Measurements from ENCODE around the gene DIAPH3. TPM values are rescaled to one million over a fixed set of nuclear protein-coding genes. Genes with fewer than 3 reads are reported as not detected.

The DIAPH3 gene
- polyA plus RNA-seq, 3 donors, result 0.04 to 0.09 TPM; not detected in 1

DNA sequence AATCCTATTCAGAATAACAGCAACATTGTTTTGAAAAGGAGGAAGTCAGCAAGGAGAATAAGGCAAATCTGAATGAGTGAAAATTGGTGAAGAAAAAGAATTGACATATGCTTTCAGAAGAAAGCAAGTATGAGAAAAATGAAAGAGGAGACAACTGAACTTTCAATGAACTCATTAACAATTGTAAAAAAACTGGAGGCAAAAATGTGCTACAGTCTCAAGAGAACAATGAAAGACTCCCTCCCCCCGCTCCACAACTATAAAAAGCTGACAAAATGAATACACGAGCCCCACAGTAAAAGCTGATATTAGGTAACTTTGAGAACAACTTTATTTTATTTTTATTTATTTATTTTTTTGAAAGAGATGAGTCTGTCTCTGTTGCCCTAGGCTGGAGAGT lies 373.1 kb downstream of the DIAPH3 start:
- Histone ChIP-seq H3K9me3 (replicated peaks in 1 of 2; ENCODE audit: control insufficient read depth in 1 of 2, insufficient read depth in 1 of 2, low read length in 2 of 2) (no peaks in the 10 kb centered on the region), H4K20me1 (ENCODE audit: insufficient read depth, low read length) (no peaks in the 10 kb centered on the region), H3K27ac (ENCODE audit: low read depth in 1 of 2, low read length in 2 of 2) (no peak overlapping the region), H3K4me2 (replicated peaks; ENCODE audit: extremely low read depth, low read length, poor library complexity, severe bottlenecking) (no peak overlapping the region), H2AFZ (ENCODE audit: insufficient read depth, low read depth, low read length, poor library complexity, severe bottlenecking) (no peak overlapping the region), H3K9ac (ENCODE audit: insufficient read depth, low read length, poor library complexity, severe bottlenecking) (no peak overlapping the region), H3K4me1 (ENCODE audit: control insufficient read depth in 1 of 2, insufficient read depth in 2 of 2, low read length in 2 of 2) (no peaks in the 10 kb centered on the region), H3K36me3 (replicated peaks in 1 of 2; ENCODE audit: control insufficient read depth in 1 of 2, insufficient read depth in 2 of 2, low read length in 2 of 2) (no peaks in the 10 kb centered on the region), H3K27me3 (ENCODE audit: control insufficient read depth in 2 of 2, insufficient read depth in 2 of 2, low read length in 2 of 2) (no peaks in the 10 kb centered on the region), H3K79me2 (ENCODE audit: insufficient read depth, low read length) (no peaks in the 10 kb centered on the region), H3K4me3 (replicated peaks in 1 of 3; ENCODE audit: low read depth in 2 of 3, low read length in 3 of 3) (no peak overlapping the region)
- peaks cover 0 to 3% (median 0%) of the 10 kb centered on the region in 7 donors for H3K9me3 Mint-ChIP-seq
- TF ChIP-seq, protein P1, sequence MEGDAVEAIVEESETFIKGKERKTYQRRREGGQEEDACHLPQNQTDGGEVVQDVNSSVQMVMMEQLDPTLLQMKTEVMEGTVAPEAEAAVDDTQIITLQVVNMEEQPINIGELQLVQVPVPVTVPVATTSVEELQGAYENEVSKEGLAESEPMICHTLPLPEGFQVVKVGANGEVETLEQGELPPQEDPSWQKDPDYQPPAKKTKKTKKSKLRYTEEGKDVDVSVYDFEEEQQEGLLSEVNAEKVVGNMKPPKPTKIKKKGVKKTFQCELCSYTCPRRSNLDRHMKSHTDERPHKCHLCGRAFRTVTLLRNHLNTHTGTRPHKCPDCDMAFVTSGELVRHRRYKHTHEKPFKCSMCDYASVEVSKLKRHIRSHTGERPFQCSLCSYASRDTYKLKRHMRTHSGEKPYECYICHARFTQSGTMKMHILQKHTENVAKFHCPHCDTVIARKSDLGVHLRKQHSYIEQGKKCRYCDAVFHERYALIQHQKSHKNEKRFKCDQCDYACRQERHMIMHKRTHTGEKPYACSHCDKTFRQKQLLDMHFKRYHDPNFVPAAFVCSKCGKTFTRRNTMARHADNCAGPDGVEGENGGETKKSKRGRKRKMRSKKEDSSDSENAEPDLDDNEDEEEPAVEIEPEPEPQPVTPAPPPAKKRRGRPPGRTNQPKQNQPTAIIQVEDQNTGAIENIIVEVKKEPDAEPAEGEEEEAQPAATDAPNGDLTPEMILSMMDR (IDR thresholded peaks at IDR 0.05), result no peak
- intact Hi-C loops (cut with micrococcal nuclease), result no loop called here
- no peaks in the 10 kb centered on the region for H3K36me3 Mint-ChIP-seq
- no peaks in the 10 kb centered on the region for H3K27me3 Mint-ChIP-seq (ENCODE audit: low read depth in 3 of 3)
- H3K4me3 Mint-ChIP-seq, result no peak overlapping the region
- DNase-seq, result no peak
- no peak overlapping the region for H3K27ac Mint-ChIP-seq
- H3K4me1 Mint-ChIP-seq, result no peaks in the 10 kb centered on the region
- no CpG with 5 or more reads among the region's 2 CpGs for WGBS (ENCODE audit: insufficient coverage)

DNA sequence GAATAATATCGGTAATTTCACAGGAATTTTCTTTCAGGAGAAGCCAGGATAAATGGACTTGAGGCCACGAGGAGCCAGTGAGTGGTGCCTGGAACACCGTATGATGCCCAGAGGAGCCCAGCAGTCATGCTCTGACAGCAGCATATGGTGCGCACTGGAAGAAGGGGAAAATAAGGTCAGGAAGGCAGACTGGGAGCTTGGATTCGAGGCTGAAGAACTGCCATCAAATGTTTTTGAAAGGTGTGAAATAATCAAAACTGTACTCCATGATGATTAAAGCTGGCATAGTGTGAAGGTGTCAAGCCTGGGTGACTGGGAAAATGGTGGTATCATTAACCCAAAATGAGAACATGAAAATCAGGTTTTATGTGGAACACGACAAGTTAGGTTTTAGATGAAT lies 374.2 kb downstream of the DIAPH3 start:
- H3K9me3 Mint-ChIP-seq, result no peaks in the 10 kb centered on the region
- no peak for DNase-seq
- Histone ChIP-seq H3K27me3 (ENCODE audit: control insufficient read depth in 2 of 2, insufficient read depth in 2 of 2, low read length in 2 of 2) (no peaks in the 10 kb centered on the region), H3K27ac (ENCODE audit: low read depth in 1 of 2, low read length in 2 of 2) (no peak overlapping the region), H3K9me3 (replicated peaks in 1 of 2; ENCODE audit: control insufficient read depth in 1 of 2, insufficient read depth in 1 of 2, low read length in 2 of 2) (no peaks in the 10 kb centered on the region), H2AFZ (ENCODE audit: insufficient read depth, low read depth, low read length, poor library complexity, severe bottlenecking) (no peak overlapping the region), H3K4me1 (ENCODE audit: control insufficient read depth in 1 of 2, insufficient read depth in 2 of 2, low read length in 2 of 2) (no peaks in the 10 kb centered on the region), H3K4me3 (replicated peaks in 1 of 3; ENCODE audit: low read depth in 2 of 3, low read length in 3 of 3) (no peak overlapping the region), H3K79me2 (ENCODE audit: insufficient read depth, low read length) (no peaks in the 10 kb centered on the region), H4K20me1 (ENCODE audit: insufficient read depth, low read length) (no peaks in the 10 kb centered on the region), H3K4me2 (replicated peaks; ENCODE audit: extremely low read depth, low read length, poor library complexity, severe bottlenecking) (no peak overlapping the region), H3K36me3 (replicated peaks in 1 of 2; ENCODE audit: control insufficient read depth in 1 of 2, insufficient read depth in 2 of 2, low read length in 2 of 2) (no peaks in the 10 kb centered on the region), H3K9ac (ENCODE audit: insufficient read depth, low read length, poor library complexity, severe bottlenecking) (no peak overlapping the region)
- H3K27ac Mint-ChIP-seq, result no peak overlapping the region
- intact Hi-C loops (cut with micrococcal nuclease), result no loop called here
- 98% methylated on average over 5 of the region's 6 CpGs for WGBS (ENCODE audit: insufficient coverage)
- TF ChIP-seq, protein P1 (IDR thresholded peaks at IDR 0.05), result no peak
- H3K4me1 Mint-ChIP-seq, result no peaks in the 10 kb centered on the region
- H3K4me3 Mint-ChIP-seq, result no peak overlapping the region
- no peaks in the 10 kb centered on the region for H3K36me3 Mint-ChIP-seq
- no peaks in the 10 kb centered on the region for H3K27me3 Mint-ChIP-seq (ENCODE audit: low read depth in 3 of 3)

Data from CD14-positive monocyte (primary cell).